GM19395 (cell line): ENCODE data around the gene DACT2.
"Not testable (repeated sequence)": the region's sequence is repeated elsewhere in the genome, so short reads cannot be mapped to it uniquely, and the experiment has no call there.

Source experiments
- ATAC-seq: cut with Tn5 transposase; IDR thresholded peaks from one replicate; pipeline ENCODE4 v1.9.1; 2021; ENCODE audit warnings: mild to moderate bottlenecking, moderate library complexity; ENCODE audit not compliant: unreplicated experiment

DACT2 gene

GRCh38 chr6:168319279-168320111, at the start of gene DACT2:
DACT2 (minus strand) TSS chr6:168319777; CDS start chr6:168319633, 144 bp downstream.
- ATAC-seq = no peak

- no peak for ATAC-seq
Observed at GRCh38 chr6:168368936-168369335, 49.4 kb upstream of the DACT2 start.

- ATAC-seq = no peak
Observed at GRCh38 chr6:168368066-168368820, 48.7 kb upstream of the DACT2 start.

- no peak for ATAC-seq
Observed at GRCh38 chr6:168367285-168367751, 47.7 kb upstream of the DACT2 start.

GRCh38 chr6:168366473-168366872, 46.9 kb upstream of the DACT2 start:
- ATAC-seq = no peak

GRCh38 chr6:168365422-168366165, 46.0 kb upstream of the DACT2 start:
- no peak for ATAC-seq

- ATAC-seq = no peak
Observed at GRCh38 chr6:168364793-168365421, 45.3 kb upstream of the DACT2 start.

GRCh38 chr6:168363811-168364792, 44.5 kb upstream of the DACT2 start:
- no peak for ATAC-seq

- no peak for ATAC-seq
Observed at GRCh38 chr6:168363302-168363701, 43.7 kb upstream of the DACT2 start.

GRCh38 chr6:168362276-168362990, 42.9 kb upstream of the DACT2 start:
- ATAC-seq = no peak

GRCh38 chr6:168361766-168362165, 42.2 kb upstream of the DACT2 start:
- no peak for ATAC-seq

- ATAC-seq = no peak
Observed at GRCh38 chr6:168359794-168360193, 40.2 kb upstream of the DACT2 start.

GRCh38 chr6:168358842-168359420, 39.4 kb upstream of the DACT2 start:
- ATAC-seq = no peak

- not testable (repeated sequence) for ATAC-seq
Observed at GRCh38 chr6:168356872-168357271, 37.3 kb upstream of the DACT2 start.

GRCh38 chr6:168355716-168356522, 36.3 kb upstream of the DACT2 start:
- no peak for ATAC-seq

- ATAC-seq = no peak
Observed at GRCh38 chr6:168354338-168354737, 34.8 kb upstream of the DACT2 start.

- no peak for ATAC-seq
Observed at GRCh38 chr6:168353041-168353440, 33.5 kb upstream of the DACT2 start.

- ATAC-seq = no peak
Observed at GRCh38 chr6:168352096-168352495, 32.5 kb upstream of the DACT2 start.
